Tibial nerve (tissue), 4 donors: Measurements from ENCODE around the gene ATP2B3. TPM values are rescaled to one million over a fixed set of nuclear protein-coding genes. Genes with fewer than 3 reads are reported as not detected.

Experiments used
- DNase-seq, 2 donors: peaks; one replicate each; pipeline ENCODE4 v3.0.0-alpha.2; 2019; ENCODE audit warnings: low spot score in 2 of 2
- H3K27ac ChIP-seq, 4 donors: fragments of 200-600 bp; sonication (generic) in 3 of 4; one replicate each; pipeline ENCODE4 v1.5.1; 2017 to 2019; ENCODE audit warnings: mild to moderate bottlenecking in 1 of 4
- H3K27me3 ChIP-seq, 2 donors: fragments of 200-600 bp; sonication (generic) in 1 of 2; one replicate each; pipeline versions ENCODE4 v1.5.1 to v1.6.0; 2017 to 2019
- H3K36me3 ChIP-seq, 3 donors: fragments of 200-600 bp; sonication (generic); one replicate each; pipeline ENCODE4 v1.5.1; 2018 to 2019
- H3K4me1 ChIP-seq, 4 donors: fragments of 200-600 bp; sonication (generic) in 3 of 4; one replicate each; pipeline ENCODE4 v1.5.1; 2017 to 2019
- H3K4me3 ChIP-seq, 4 donors: fragments of 200-600 bp; sonication (generic) in 3 of 4; one replicate each; pipeline ENCODE4 v1.5.1; 2017 to 2019; ENCODE audit warnings: mild to moderate bottlenecking in 1 of 4, moderate library complexity in 1 of 4
- H3K9me3 ChIP-seq, 4 donors: fragments of 200-600 bp; sonication (generic) in 3 of 4; one replicate each; pipeline ENCODE4 v1.5.1; 2017 to 2019
- EP300 ChIP-seq, 2 donors: sonication (generic); formaldehyde crosslinking; IDR thresholded peaks; one replicate each; pipeline ENCODE4 v1.6.1; 2017; ENCODE audit warnings: antibody characterized with exemption in 2 of 2, mild to moderate bottlenecking in 1 of 2
- POLR2A ChIP-seq, 2 donors: fragments of 450-650 bp; IDR thresholded peaks; one replicate each; pipeline ENCODE4 v1.6.1; 2017; ENCODE audit warnings: antibody characterized with exemption in 2 of 2, mild to moderate bottlenecking in 2 of 2, moderate library complexity in 2 of 2
- WGBS, 2 donors: methylation state at CpG; one replicate each; pipeline ENCODE4 v1.1.5; 2018; 5-methylcytosine and 5-hydroxymethylcytosine counted together
- total RNA-seq, 4 donors: library from RNA; depleted of rRNA; stranded (reverse); fragments of >200 nt; gene quantifications; one replicate each; pipeline ENCODE4 v1.1.0, GENCODE V29; 2016
- TF ChIP-seq, protein P1 (sequence below), 5 experiments: fragments of 200-600 bp in 3 of 5; fragments of 450-650 bp in 2 of 5; sonication (generic) in 3 of 5; IDR thresholded peaks; one replicate each; pipeline ENCODE4 v1.5.1; 2016 to 2019; ENCODE audit warnings: antibody characterized with exemption in 5 of 5, mild to moderate bottlenecking in 3 of 5, moderate library complexity in 2 of 5

ATP2B3 gene
- total RNA-seq, 4 donors from 2014 or later, result not detected

DNA sequence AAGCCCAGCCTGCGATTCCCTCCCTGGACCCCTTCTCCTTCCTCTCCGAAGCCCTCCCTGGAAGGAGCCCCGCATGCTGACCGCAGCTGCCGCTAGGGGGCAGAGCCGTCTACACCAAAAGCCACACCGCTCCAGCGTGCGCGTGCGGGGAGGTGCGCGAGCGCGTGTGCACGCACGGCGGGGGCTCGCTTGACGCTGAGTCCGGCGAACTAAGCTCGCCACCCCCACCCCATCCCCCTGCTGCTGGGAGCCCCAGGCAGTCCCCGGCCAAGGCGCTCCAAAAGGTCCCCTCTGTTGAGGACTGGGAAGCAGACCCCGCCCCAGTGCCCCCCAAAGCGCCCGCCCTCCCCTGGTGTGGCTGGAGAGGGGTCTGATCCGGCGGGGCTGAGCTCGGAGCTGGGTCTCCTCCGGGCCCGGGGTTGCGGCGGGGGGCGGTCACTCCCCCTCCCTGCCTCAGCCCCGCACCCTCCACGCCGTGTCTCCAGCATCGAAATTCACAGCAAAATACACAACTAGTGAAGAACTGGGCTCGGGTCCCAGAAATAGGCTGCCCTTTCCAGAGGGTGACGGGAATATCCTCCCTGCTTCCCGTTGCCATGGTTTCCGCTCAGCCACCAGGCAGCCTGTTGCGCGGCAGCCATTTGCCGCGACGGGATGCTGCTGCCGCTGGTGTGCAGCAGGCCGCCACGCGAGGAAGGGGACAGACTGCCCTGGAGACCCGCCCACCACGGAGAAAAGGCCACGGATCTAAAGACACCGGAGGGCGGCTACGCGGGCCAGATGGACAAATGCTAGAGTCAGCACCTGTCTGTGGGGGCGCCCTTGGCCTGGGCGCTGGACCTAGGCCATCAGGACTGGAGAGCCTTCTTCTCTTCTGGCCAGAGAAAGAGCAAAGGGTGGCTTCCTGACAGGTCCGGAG lies 92.7 kb downstream of the ATP2B3 start:
- WGBS, 2 donors, result 5 to 28% methylated on average over 17 to 22 of the region's 63 CpGs
- H3K4me1 ChIP-seq, result peaks cover 0 to 16% (median 0%) of the 10 kb centered on the region in 4 donors
- peaks cover 0 to 13% of the 10 kb centered on the region in 2 donors for H3K27me3 ChIP-seq
- peak; percentile 54 to 57 for DNase-seq
- no peak for TF ChIP-seq POLR2A (IDR thresholded peaks at IDR 0.05)
- TF ChIP-seq EP300 (IDR thresholded peaks at IDR 0.05), result no peak
- TF ChIP-seq, protein P1, sequence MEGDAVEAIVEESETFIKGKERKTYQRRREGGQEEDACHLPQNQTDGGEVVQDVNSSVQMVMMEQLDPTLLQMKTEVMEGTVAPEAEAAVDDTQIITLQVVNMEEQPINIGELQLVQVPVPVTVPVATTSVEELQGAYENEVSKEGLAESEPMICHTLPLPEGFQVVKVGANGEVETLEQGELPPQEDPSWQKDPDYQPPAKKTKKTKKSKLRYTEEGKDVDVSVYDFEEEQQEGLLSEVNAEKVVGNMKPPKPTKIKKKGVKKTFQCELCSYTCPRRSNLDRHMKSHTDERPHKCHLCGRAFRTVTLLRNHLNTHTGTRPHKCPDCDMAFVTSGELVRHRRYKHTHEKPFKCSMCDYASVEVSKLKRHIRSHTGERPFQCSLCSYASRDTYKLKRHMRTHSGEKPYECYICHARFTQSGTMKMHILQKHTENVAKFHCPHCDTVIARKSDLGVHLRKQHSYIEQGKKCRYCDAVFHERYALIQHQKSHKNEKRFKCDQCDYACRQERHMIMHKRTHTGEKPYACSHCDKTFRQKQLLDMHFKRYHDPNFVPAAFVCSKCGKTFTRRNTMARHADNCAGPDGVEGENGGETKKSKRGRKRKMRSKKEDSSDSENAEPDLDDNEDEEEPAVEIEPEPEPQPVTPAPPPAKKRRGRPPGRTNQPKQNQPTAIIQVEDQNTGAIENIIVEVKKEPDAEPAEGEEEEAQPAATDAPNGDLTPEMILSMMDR (IDR thresholded peaks at IDR 0.05), result peak; percentile 68 to 85 (median 76)
- H3K27ac ChIP-seq, result peak overlapping the region in 3 of 4 donors; percentile 56 to 80 (median 60)
- peak overlapping the region; percentile 19 to 57 (median 36) for H3K4me3 ChIP-seq
- no peaks in the 10 kb centered on the region for H3K9me3 ChIP-seq
- no peaks in the 10 kb centered on the region for H3K36me3 ChIP-seq

DNA sequence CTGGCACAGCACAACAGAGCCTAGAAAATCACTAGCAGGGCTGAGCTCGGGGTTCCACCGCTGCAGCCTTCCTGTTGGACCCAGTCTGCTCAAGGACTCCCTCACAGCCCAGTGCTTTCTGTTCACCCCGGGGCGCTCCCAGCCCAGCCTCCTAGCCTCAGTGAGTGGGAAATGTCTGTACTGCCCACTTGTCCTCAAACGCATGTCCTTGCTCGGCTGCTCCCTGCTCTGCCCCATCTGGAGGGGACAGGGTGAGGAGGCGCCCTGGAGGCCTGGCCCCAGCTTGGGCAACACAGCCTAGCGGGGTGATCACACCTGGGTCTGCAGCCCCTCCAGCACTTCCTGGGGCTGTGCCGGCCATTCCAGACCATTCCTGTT lies 93.4 kb downstream of the ATP2B3 start:
- TF ChIP-seq POLR2A (IDR thresholded peaks at IDR 0.05) (no peak), EP300 (IDR thresholded peaks at IDR 0.05) (no peak)
- TF ChIP-seq, protein P1 (IDR thresholded peaks at IDR 0.05), result no peak
- DNase-seq, result no peak
- Histone ChIP-seq H3K4me3 (peak overlapping the region in 1 of 4 donors; percentile 30), H3K27me3 (peaks cover 0 to 13% of the 10 kb centered on the region in 2 donors), H3K36me3 (no peaks in the 10 kb centered on the region), H3K9me3 (no peaks in the 10 kb centered on the region), H3K27ac (peak overlapping the region in 2 of 4 donors; percentile 60 to 80), H3K4me1 (peaks cover 0 to 16% (median 0%) of the 10 kb centered on the region in 4 donors)
- 20 to 69% methylated on average over 1 to 8 of the region's 9 CpGs for WGBS, 2 donors

GRCh38 chrX:153611298-153612095 lies 94.1 kb downstream of the ATP2B3 start:
- TF ChIP-seq, protein P1 (IDR thresholded peaks at IDR 0.05), result no peak
- TF ChIP-seq POLR2A (IDR thresholded peaks at IDR 0.05) (no peak), EP300 (IDR thresholded peaks at IDR 0.05) (no peak)
- WGBS, 2 donors, result 35 to 67% methylated on average over 2 to 10 of the region's 14 CpGs
- Histone ChIP-seq H3K9me3 (no peaks in the 10 kb centered on the region), H3K4me1 (peaks cover 0 to 16% (median 0%) of the 10 kb centered on the region in 4 donors), H3K36me3 (no peaks in the 10 kb centered on the region), H3K4me3 (no peak overlapping the region), H3K27ac (peak overlapping the region in 2 of 4 donors; percentile 60 to 80), H3K27me3 (peaks cover 0 to 13% of the 10 kb centered on the region in 2 donors)
- DNase-seq, result no peak

DNA sequence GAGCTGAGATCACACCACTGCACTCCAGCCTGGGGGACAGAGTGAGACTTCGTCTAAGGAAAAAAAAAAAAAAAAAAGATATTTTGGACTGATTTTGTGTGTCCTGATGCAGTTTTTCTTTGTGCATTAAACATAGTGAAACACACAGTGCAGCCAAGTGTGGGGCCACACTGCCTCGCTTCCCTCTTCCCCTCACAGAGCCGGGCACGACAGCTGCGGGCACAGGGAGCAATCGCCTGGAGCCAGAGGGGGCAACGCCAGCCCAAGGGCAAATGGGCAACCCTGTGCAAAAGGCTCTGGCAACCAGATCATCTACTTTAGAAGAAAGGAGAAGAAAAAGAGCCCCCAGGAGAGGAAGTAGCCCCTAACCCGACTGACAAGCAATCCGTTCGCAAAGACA lies 95.0 kb downstream of the ATP2B3 start:
- DNase-seq, result no peak
- Histone ChIP-seq H3K9me3 (no peaks in the 10 kb centered on the region), H3K27ac (no peak overlapping the region), H3K27me3 (peaks cover 0 to 13% of the 10 kb centered on the region in 2 donors), H3K36me3 (no peaks in the 10 kb centered on the region), H3K4me1 (peaks cover 0 to 16% (median 0%) of the 10 kb centered on the region in 4 donors), H3K4me3 (no peak overlapping the region)
- WGBS, 2 donors, result 67 to 79% methylated on average over 10 of the region's 10 CpGs
- no peak for TF ChIP-seq POLR2A (IDR thresholded peaks at IDR 0.05)
- TF ChIP-seq EP300 (IDR thresholded peaks at IDR 0.05), result no peak
- TF ChIP-seq, protein P1 (IDR thresholded peaks at IDR 0.05), result no peak
